Loucy (cell line): ENCODE data around the gene ANKRD27.

Source experiments
- H2AFZ ChIP-seq: fragments of 200-600 bp; sonication (generic); 2 replicates; pipeline ENCODE4 v1.6.0; 2016; ENCODE audit warnings: antibody characterized with exemption, mild to moderate bottlenecking, low read length, moderate library complexity
- H3F3A ChIP-seq: fragments of 200-600 bp; 2 replicates; pipeline ENCODE4 v1.6.0; 2016; ENCODE audit warnings: antibody characterized with exemption, low read depth, mild to moderate bottlenecking
- H3K27me3 ChIP-seq: fragments of 200-600 bp; sonication (generic); 2 replicates; pipeline ENCODE4 v1.6.1; 2014; ENCODE audit warnings: low read length, mild to moderate bottlenecking; ENCODE audit not compliant: insufficient read depth, poor library complexity, severe bottlenecking
- H3K36me3 ChIP-seq: fragments of 200-600 bp; sonication (generic); 2 replicates; pipeline ENCODE4 v1.6.1; 2016; ENCODE audit warnings: low read length; ENCODE audit not compliant: insufficient read depth
- H3K4me1 ChIP-seq: fragments of 200-600 bp; sonication (generic); 2 replicates; pipeline ENCODE4 v1.5.1; 2014; ENCODE audit warnings: low read length, mild to moderate bottlenecking; ENCODE audit not compliant: insufficient read depth, poor library complexity, severe bottlenecking
- H3K4me2 ChIP-seq: fragments of 200-600 bp; sonication (generic); 2 replicates; pipeline ENCODE4 v1.6.0; 2014; ENCODE audit warnings: antibody characterized with exemption, low read length, low read depth, mild to moderate bottlenecking; ENCODE audit not compliant: poor library complexity, severe bottlenecking
- H3K4me3 ChIP-seq: fragments of 200-600 bp; sonication (generic); 2 replicates; pipeline ENCODE4 v1.5.1; 2014; ENCODE audit warnings: low read length, mild to moderate bottlenecking, mixed read lengths; ENCODE audit not compliant: poor library complexity, severe bottlenecking
- H3K79me2 ChIP-seq: fragments of 200-600 bp; sonication (generic); 2 replicates; pipeline ENCODE4 v1.6.1; 2014; ENCODE audit warnings: low read length; ENCODE audit not compliant: insufficient read depth
- H3K9ac ChIP-seq: fragments of 200-600 bp; sonication (generic); 2 replicates; pipeline ENCODE4 v1.6.0; 2014; ENCODE audit warnings: mild to moderate bottlenecking, low read depth, low read length, moderate library complexity; ENCODE audit not compliant: poor library complexity, severe bottlenecking
- H3K9me2 ChIP-seq: fragments of 200-600 bp; sonication (generic); replicated peaks from 2 replicates; pipeline ENCODE4 v1.6.1; 2016; ENCODE audit warnings: low read depth, low read length, mixed read lengths
- H3K9me3 ChIP-seq: fragments of 200-600 bp; sonication (generic); 2 replicates; pipeline ENCODE4 v1.6.1; 2014; ENCODE audit warnings: mild to moderate bottlenecking, antibody characterized with exemption, low read length, low read depth; ENCODE audit not compliant: insufficient read depth
- H4K20me1 ChIP-seq: fragments of 200-600 bp; sonication (generic); 2 replicates; pipeline ENCODE4 v1.6.0; 2014; ENCODE audit warnings: antibody characterized with exemption, low read length, mild to moderate bottlenecking; ENCODE audit not compliant: insufficient read depth, poor library complexity, severe bottlenecking
- EZH2phosphoT487 ChIP-seq: fragments of 200-600 bp; IDR thresholded peaks from 2 replicates; pipeline ENCODE4 v1.6.1; 2018; ENCODE audit warnings: antibody characterized with exemption, mild to moderate bottlenecking, moderate library complexity, borderline replicate concordance
- TF ChIP-seq, protein P1 (sequence below): fragments of 200-600 bp; sonication (generic); conservative IDR thresholded peaks from 2 replicates; pipeline ENCODE4 v1.5.1; 2014; ENCODE audit warnings: mild to moderate bottlenecking, antibody characterized with exemption, low read length

ANKRD27 gene

DNA sequence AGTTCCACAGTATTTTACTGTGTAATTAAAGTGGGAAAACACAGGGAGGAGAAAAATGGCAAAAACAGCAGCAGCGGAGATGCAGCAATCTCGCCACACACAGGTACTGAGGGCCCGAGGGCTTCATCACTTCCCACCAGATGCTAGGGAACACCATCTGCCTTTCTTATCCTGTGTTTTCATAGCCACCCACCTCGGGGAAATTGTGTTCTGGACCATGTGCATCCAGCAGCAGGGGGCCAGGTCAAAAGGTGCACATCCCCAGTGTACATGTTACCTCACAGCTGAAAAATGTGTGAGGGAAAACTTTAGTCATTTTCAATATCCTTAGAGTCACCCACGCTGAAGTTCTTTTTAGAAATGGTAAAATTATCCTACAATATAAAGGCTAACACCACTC, 63.8 kb downstream of the ANKRD27 start:
- H3K4me3 ChIP-seq, result no peak overlapping the region
- no peaks in the 10 kb centered on the region for H3K27me3 ChIP-seq
- TF ChIP-seq, protein P1, sequence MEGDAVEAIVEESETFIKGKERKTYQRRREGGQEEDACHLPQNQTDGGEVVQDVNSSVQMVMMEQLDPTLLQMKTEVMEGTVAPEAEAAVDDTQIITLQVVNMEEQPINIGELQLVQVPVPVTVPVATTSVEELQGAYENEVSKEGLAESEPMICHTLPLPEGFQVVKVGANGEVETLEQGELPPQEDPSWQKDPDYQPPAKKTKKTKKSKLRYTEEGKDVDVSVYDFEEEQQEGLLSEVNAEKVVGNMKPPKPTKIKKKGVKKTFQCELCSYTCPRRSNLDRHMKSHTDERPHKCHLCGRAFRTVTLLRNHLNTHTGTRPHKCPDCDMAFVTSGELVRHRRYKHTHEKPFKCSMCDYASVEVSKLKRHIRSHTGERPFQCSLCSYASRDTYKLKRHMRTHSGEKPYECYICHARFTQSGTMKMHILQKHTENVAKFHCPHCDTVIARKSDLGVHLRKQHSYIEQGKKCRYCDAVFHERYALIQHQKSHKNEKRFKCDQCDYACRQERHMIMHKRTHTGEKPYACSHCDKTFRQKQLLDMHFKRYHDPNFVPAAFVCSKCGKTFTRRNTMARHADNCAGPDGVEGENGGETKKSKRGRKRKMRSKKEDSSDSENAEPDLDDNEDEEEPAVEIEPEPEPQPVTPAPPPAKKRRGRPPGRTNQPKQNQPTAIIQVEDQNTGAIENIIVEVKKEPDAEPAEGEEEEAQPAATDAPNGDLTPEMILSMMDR, result no peak
- no peak for TF ChIP-seq EZH2phosphoT487
- H3K9ac ChIP-seq, result no peak overlapping the region
- H3K36me3 ChIP-seq, result peaks cover 77% of the 10 kb centered on the region; the same call in 1 of the 2 replicates
- no peaks in the 10 kb centered on the region for H3K79me2 ChIP-seq
- no peaks in the 10 kb centered on the region for H3K4me1 ChIP-seq
- no peak overlapping the region for H3K4me2 ChIP-seq
- H3K9me2 ChIP-seq, result no peaks in the 10 kb centered on the region
- H3F3A ChIP-seq, result no peaks in the 10 kb centered on the region
- no peak overlapping the region for H2AFZ ChIP-seq
- no peaks in the 10 kb centered on the region for H3K9me3 ChIP-seq
- H4K20me1 ChIP-seq, result peaks cover 11% of the 10 kb centered on the region

- no peaks in the 10 kb centered on the region for H3K27me3 ChIP-seq
- no peaks in the 10 kb centered on the region for H3F3A ChIP-seq
- no peak overlapping the region for H3K4me2 ChIP-seq
- H3K4me3 ChIP-seq, result no peak overlapping the region
- H3K36me3 ChIP-seq, result peaks cover 73% of the 10 kb centered on the region; the same call in 1 of the 2 replicates
- peaks cover 10% of the 10 kb centered on the region for H4K20me1 ChIP-seq
- no peaks in the 10 kb centered on the region for H3K9me3 ChIP-seq
- TF ChIP-seq EZH2phosphoT487, result no peak
- TF ChIP-seq, protein P1, result no peak
- H3K9ac ChIP-seq, result no peak overlapping the region
- no peaks in the 10 kb centered on the region for H3K79me2 ChIP-seq
- H3K4me1 ChIP-seq, result no peaks in the 10 kb centered on the region
- H3K9me2 ChIP-seq, result no peaks in the 10 kb centered on the region
- no peak overlapping the region for H2AFZ ChIP-seq
These were observed 67.5 kb downstream of the ANKRD27 start for GRCh38 chr19:32607479-32607878.

DNA sequence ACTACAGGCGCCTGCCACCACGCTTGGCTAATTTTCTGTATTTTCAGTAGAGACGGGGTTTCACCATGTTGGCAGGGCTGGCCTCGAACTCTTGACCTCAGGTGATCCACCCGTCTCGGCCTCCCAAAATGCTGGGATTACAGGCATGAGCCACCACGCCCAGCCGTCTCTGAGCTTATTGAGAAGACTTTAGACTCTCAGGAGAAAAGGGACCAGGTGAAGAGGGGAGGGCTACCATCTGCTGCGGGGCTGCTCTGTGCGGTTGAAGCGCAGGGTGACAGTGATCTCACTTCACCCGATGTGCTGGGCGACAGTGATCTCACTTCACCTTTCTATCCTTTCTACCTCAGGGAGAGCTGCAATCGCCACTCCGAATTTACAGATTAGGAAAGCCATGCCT, 68.7 kb downstream of the ANKRD27 start:
- Histone ChIP-seq H3K27me3 (no peaks in the 10 kb centered on the region), H3K79me2 (no peaks in the 10 kb centered on the region), H3K9ac (no peak overlapping the region), H3K9me2 (no peaks in the 10 kb centered on the region), H3K36me3 (peaks cover 77% of the 10 kb centered on the region; the same call in 1 of the 2 replicates), H2AFZ (no peak overlapping the region), H3K4me2 (no peak overlapping the region), H3F3A (no peaks in the 10 kb centered on the region), H4K20me1 (peaks cover 11% of the 10 kb centered on the region), H3K9me3 (no peaks in the 10 kb centered on the region), H3K4me1 (no peaks in the 10 kb centered on the region), H3K4me3 (no peak overlapping the region)
- no peak for TF ChIP-seq EZH2phosphoT487
- TF ChIP-seq, protein P1, result no peak
